Brain microvascular endothelial cell (primary cell): ENCODE results near the gene INO80.
"Not testable (repeated sequence)": the region's sequence is repeated elsewhere in the genome, so short reads cannot be mapped to it uniquely, and the experiment has no call there.

Experiments used
- DNase-seq: peaks from one replicate; pipeline ENCODE4 v3.0.0-alpha.2; 2020
- H3K27ac ChIP-seq: fragments of 250-450 bp; sonication (Bioruptor Pico); 2 replicates; pipeline ENCODE4 v1.5.1; 2020; ENCODE audit warnings: mild to moderate bottlenecking, moderate library complexity
- H3K27me3 ChIP-seq: fragments of 250-450 bp; sonication (Bioruptor Pico); replicated peaks from 2 replicates; pipeline ENCODE4 v1.5.1; 2020; ENCODE audit warnings: mild to moderate bottlenecking
- H3K36me3 ChIP-seq: fragments of 250-450 bp; sonication (Bioruptor Pico); replicated peaks from 2 replicates; pipeline ENCODE4 v1.5.1; 2020; ENCODE audit warnings: mild to moderate bottlenecking
- H3K4me3 ChIP-seq: 2 replicates; pipeline ENCODE4 v1.5.1; 2011; ENCODE audit warnings: low read depth, mild to moderate bottlenecking, control low read depth, low read length, moderate library complexity
- CTCF ChIP-seq: IDR thresholded peaks from 2 replicates; pipeline ENCODE4 v1.5.1; 2011; ENCODE audit warnings: low read depth, mild to moderate bottlenecking, moderate library complexity, low read length, control low read depth, inconsistent platforms; ENCODE audit errors: missing control alignments
- in situ Hi-C: cut with HindIII; loops from 2 replicates; pipeline ENCODE4 v1.10.0; 2017; ENCODE audit warnings: low sequenced_read_pairs, low pct_ligation_motif_present

The INO80 gene

GRCh38 chr15:40956541-40956982, 159.5 kb downstream of the INO80 start:
- H3K4me3 ChIP-seq: no peak overlapping the region
- H3K36me3 ChIP-seq: no peaks in the 10 kb centered on the region
- in situ Hi-C loops: no loop called here
- no peak for DNase-seq
- no peak overlapping the region for H3K27ac ChIP-seq
- no peaks in the 10 kb centered on the region for H3K27me3 ChIP-seq
- TF ChIP-seq CTCF: no peak

GRCh38 chr15:40955930-40956540, 160.0 kb downstream of the INO80 start:
- H3K36me3 ChIP-seq: no peaks in the 10 kb centered on the region
- H3K27ac ChIP-seq: no peak overlapping the region
- in situ Hi-C loops: no loop called here
- no peaks in the 10 kb centered on the region for H3K27me3 ChIP-seq
- H3K4me3 ChIP-seq: no peak overlapping the region
- DNase-seq: peak; percentile 29
- no peak for TF ChIP-seq CTCF

- Histone ChIP-seq H3K36me3 (no peaks in the 10 kb centered on the region), H3K27me3 (no peaks in the 10 kb centered on the region), H3K4me3 (no peak overlapping the region), H3K27ac (no peak overlapping the region)
- in situ Hi-C loops: no loop called here
- no peak for DNase-seq
- TF ChIP-seq CTCF: no peak
Measured at GRCh38 chr15:40955141-40955903, 160.8 kb downstream of the INO80 start.

- H3K27ac ChIP-seq, DNase-seq, H3K36me3 ChIP-seq, H3K27me3 ChIP-seq, in situ Hi-C loops: not testable (repeated sequence)
- peak overlapping the region; percentile 69 for H3K4me3 ChIP-seq
Measured at GRCh38 chr15:40954158-40954848, 161.8 kb downstream of the INO80 start.

- no peaks in the 10 kb centered on the region for H3K36me3 ChIP-seq
- peak overlapping the region; percentile 11 for H3K27ac ChIP-seq
- peak overlapping the region; percentile 69 for H3K4me3 ChIP-seq
- in situ Hi-C loops: no loop called here
- no peaks in the 10 kb centered on the region for H3K27me3 ChIP-seq
- DNase-seq: no peak
- no peak for TF ChIP-seq CTCF
Measured at GRCh38 chr15:40953713-40954074, 162.4 kb downstream of the INO80 start.
